H1 (cell line): ENCODE results near the gene RBP5. TPM values are rescaled to one million over a fixed set of nuclear protein-coding genes. Genes with fewer than 3 reads are reported as not detected.

Experiments
- BACH1 ChIP-seq: IDR thresholded peaks from 2 replicates; pipeline ENCODE4 v1.6.1; 2012; ENCODE audit warnings: low read length, improper control_type of control experiment
- CHD2 ChIP-seq: IDR thresholded peaks from 2 replicates; pipeline ENCODE4 v1.6.1; 2012; ENCODE audit warnings: low read length, improper control_type of control experiment
- GTF2F1 ChIP-seq: IDR thresholded peaks from 2 replicates; pipeline ENCODE4 v1.6.1; 2012; ENCODE audit warnings: low read depth, low read length, improper control_type of control experiment, borderline replicate concordance
- HDAC2 ChIP-seq, 2 experiments: fragments of 300-600 bp in 1 of 2; sonication (generic) in 1 of 2; IDR thresholded peaks; 2 replicates each; pipeline ENCODE4 v1.6.1; 2011 to 2012; ENCODE audit warnings: low read depth in 2 of 2, low read length in 2 of 2, mild to moderate bottlenecking in 2 of 2, moderate library complexity in 2 of 2, borderline replicate concordance in 1 of 2, inconsistent platforms in 1 of 2
- RNF2 ChIP-seq: fragments of 200-900, 300-1000 bp; sonication (generic); IDR thresholded peaks from 2 replicates; pipeline ENCODE4 v1.7.1; 2016; ENCODE audit warnings: borderline replicate concordance, low read depth, mild to moderate bottlenecking, antibody characterized with exemption, low read length; ENCODE audit not compliant: poor library complexity, severe bottlenecking; ENCODE audit errors: missing control alignments
- polyA plus RNA-seq, 7 experiments: library from polyadenylated mRNA; depleted of rRNA in 3 of 7; stranded (reverse) in 5 of 7; unstranded in 2 of 7; fragments of >200 nt in 5 of 7; fragments of 200-250 nt in 2 of 7; gene quantifications; 1 replicate in 5 of 7; 2 replicates in 1 of 7; 4 replicates in 1 of 7; pipeline versions ENCODE4 v1.2.1 to v1.2.3, GENCODE V29; 2011 to 2013; ENCODE audit warnings: missing spikeins in 2 of 7, mixed read lengths in 2 of 7
- total RNA-seq: library from RNA; stranded (reverse); fragmentation: NEBNext Ultra II Directional; extraction: Animal tissue kit (Norgen Biotek cat#: 25700); gene quantifications from 2 replicates; pipeline ENCODE4 v1.2.1, GENCODE V29; 2021
- TF ChIP-seq, protein P1 (sequence below): IDR thresholded peaks from 2 replicates; pipeline ENCODE4 v1.6.1; 2012; ENCODE audit warnings: low read length, inconsistent platforms

The RBP5 gene
- total and polyA plus RNA-seq, 2 of the 8 experiments (the other 6 are each of a cell fraction or from before 2014, with no cell fraction given), result 1.2 to 1.9 TPM

- TF ChIP-seq, protein P1, sequence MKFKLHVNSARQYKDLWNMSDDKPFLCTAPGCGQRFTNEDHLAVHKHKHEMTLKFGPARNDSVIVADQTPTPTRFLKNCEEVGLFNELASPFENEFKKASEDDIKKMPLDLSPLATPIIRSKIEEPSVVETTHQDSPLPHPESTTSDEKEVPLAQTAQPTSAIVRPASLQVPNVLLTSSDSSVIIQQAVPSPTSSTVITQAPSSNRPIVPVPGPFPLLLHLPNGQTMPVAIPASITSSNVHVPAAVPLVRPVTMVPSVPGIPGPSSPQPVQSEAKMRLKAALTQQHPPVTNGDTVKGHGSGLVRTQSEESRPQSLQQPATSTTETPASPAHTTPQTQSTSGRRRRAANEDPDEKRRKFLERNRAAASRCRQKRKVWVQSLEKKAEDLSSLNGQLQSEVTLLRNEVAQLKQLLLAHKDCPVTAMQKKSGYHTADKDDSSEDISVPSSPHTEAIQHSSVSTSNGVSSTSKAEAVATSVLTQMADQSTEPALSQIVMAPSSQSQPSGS, result no peak
- no peak for TF ChIP-seq BACH1
- TF ChIP-seq GTF2F1, result no peak
- TF ChIP-seq RNF2, result no peak
- no peak for TF ChIP-seq CHD2
- TF ChIP-seq HDAC2 (IDR thresholded peaks at IDR 0.05; ENCODE audit: borderline replicate concordance in 1 of 2, low read depth in 2 of 2, low read length in 2 of 2), result no peak
Measured at GRCh38 chr12:7092986-7093460, 35.7 kb downstream of the RBP5 start (continued).
